ENCODE data around the gene EEIG1. TPM values are rescaled to one million over a fixed set of nuclear protein-coding genes. Genes with fewer than 3 reads are reported as not detected.

The EEIG1 gene
- total and polyA plus RNA-seq, 9 of the 15 experiments (the other 6 are each of a cell fraction or from before 2014, with no cell fraction given): 0.17 to 16.7 (median 3.6) TPM

- TF ChIP-seq SAP30 (IDR thresholded peaks at IDR 0.05; ENCODE audit: borderline replicate concordance, insufficient read depth, low read depth, low read length, poor library complexity, severe bottlenecking) (no peak), CBX1 (IDR thresholded peaks at IDR 0.05; ENCODE audit: low read depth) (no peak), ZNF384 (IDR thresholded peaks at IDR 0.05; ENCODE audit: low read depth, low read length) (no peak), ATF2 (CRISPR knock-in tag; IDR thresholded peaks at IDR 0.05) (no peak), SIN3B (IDR thresholded peaks at IDR 0.05; ENCODE audit: low read depth) (no peak), ZNF347 (CRISPR knock-in tag; IDR thresholded peaks at IDR 0.05; ENCODE audit: low read depth) (no peak), POLR2AphosphoS5 (IDR thresholded peaks at IDR 0.05; ENCODE audit: control insufficient read depth, insufficient read depth, low read depth, low read length) (no peak)
Observed at GRCh38 chr9:128009639-128010038, 28.9 kb upstream of the EEIG1 start (continued).

GRCh38 chr9:128008171-128008570, 27.4 kb upstream of the EEIG1 start:
- Histone ChIP-seq H3K4me1 (replicated peaks in 1 of 2; ENCODE audit: control insufficient read depth in 2 of 2, insufficient read depth in 2 of 2, low read length in 2 of 2) (peaks cover 12 to 22% of the 10 kb centered on the region in 2 experiments), H3K79me2 (ENCODE audit: control insufficient read depth, insufficient read depth, low read length) (no peaks in the 10 kb centered on the region), H3K27me3 (ENCODE audit: control insufficient read depth in 2 of 2, insufficient read depth in 2 of 2, low read length in 2 of 2) (no peaks in the 10 kb centered on the region), H3K4me2 (ENCODE audit: insufficient read depth, low read length) (0 out of 2 replicates have a peak overlapping the region, but pooled peaks have one; percentile 29), H3K27ac (ENCODE audit: extremely low read depth, low read depth, low read length) (no peak overlapping the region), H3K36me3 (ENCODE audit: control insufficient read depth, insufficient read depth, low read length) (no peaks in the 10 kb centered on the region), H3K9me1 (ENCODE audit: control insufficient read depth, insufficient read depth, low read length) (peaks cover 2% of the 10 kb centered on the region), H4K20me1 (replicated peaks; ENCODE audit: control insufficient read depth, insufficient read depth, low read length) (no peaks in the 10 kb centered on the region), H3K4me3 (no peak overlapping the region), H3K9ac (ENCODE audit: insufficient read depth in 1 of 2, low read depth in 2 of 2, low read length in 2 of 2) (no peak overlapping the region), H3K9me3 (replicated peaks; ENCODE audit: control insufficient read depth, insufficient read depth, low read depth, low read length) (no peaks in the 10 kb centered on the region), H2AFZ (ENCODE audit: low read depth, low read length) (peak overlapping the region; percentile 88; the same call in 1 of the 2 replicates)
- ChIA-PET CTCF (ENCODE audit: low intra/inter-chr PET ratio) (interaction anchor here (0.6 kb wide), 1 partner anchor 10 kb away, joined by 4 read pairs; no protein-coding TSS in a partner anchor), POLR2A (no interaction called here)
- in situ Hi-C loops (cut with MboI) (no loop called here), intact Hi-C loops (cut with micrococcal nuclease) (no loop called here)
- FAIRE-seq: no peak
- no TSS peak for BruUV-seq (replicated peaks)
- no peak for ATAC-seq
- WGBS (ENCODE audit: insufficient coverage, low coverage, missing lambda C conversion rate): 80% methylated on average over 5 of the region's 5 CpGs
- DNase-seq (ENCODE audit: extremely low read depth in 1 of 4, low spot score in 3 of 4): no peak
- no peak for TF ChIP-seq TEAD1 (CRISPR knock-in tag; IDR thresholded peaks at IDR 0.05)
- TF ChIP-seq E2F6 (IDR thresholded peaks at IDR 0.05; ENCODE audit: borderline replicate concordance in 1 of 2, extremely low read depth in 1 of 2, insufficient read depth in 1 of 2, insufficient read length in 1 of 2, low read depth in 1 of 2, low read length in 1 of 2, poor library complexity in 1 of 2, severe bottlenecking in 1 of 2): no peak
- TF ChIP-seq NR2C1 (IDR thresholded peaks at IDR 0.05): no peak
- TF ChIP-seq NR2C1 (tag; IDR thresholded peaks at IDR 0.05): no peak
- no peak for TF ChIP-seq ZBTB5 (IDR thresholded peaks at IDR 0.05)
- TF ChIP-seq TRIM28 (IDR thresholded peaks at IDR 0.05): peak; percentile 57; the same call in 1 of the 2 replicates
- no peak for TF ChIP-seq MCM3 (IDR thresholded peaks at IDR 0.05)
- no peak for TF ChIP-seq GTF2B (IDR thresholded peaks at IDR 0.05; ENCODE audit: extremely low read depth, insufficient read length)
- TF ChIP-seq SAFB2 (IDR thresholded peaks at IDR 0.05; ENCODE audit: borderline replicate concordance, low read depth, low read length, severe bottlenecking): no peak
- TF ChIP-seq RNF2 (IDR thresholded peaks at IDR 0.05): no peak

Measured in K562 (cell line).